HG02571 (cell line): ENCODE measurements around the gene KCNK1.

Experiments
- ATAC-seq: cut with Tn5 transposase; IDR thresholded peaks from one replicate; pipeline ENCODE4 v1.9.1; 2021; ENCODE audit warnings: mild to moderate bottlenecking, moderate library complexity; ENCODE audit not compliant: unreplicated experiment

The KCNK1 gene

GRCh38 chr1:233695901-233696300 is 82.0 kb downstream of the KCNK1 start:
- ATAC-seq: no peak

DNA sequence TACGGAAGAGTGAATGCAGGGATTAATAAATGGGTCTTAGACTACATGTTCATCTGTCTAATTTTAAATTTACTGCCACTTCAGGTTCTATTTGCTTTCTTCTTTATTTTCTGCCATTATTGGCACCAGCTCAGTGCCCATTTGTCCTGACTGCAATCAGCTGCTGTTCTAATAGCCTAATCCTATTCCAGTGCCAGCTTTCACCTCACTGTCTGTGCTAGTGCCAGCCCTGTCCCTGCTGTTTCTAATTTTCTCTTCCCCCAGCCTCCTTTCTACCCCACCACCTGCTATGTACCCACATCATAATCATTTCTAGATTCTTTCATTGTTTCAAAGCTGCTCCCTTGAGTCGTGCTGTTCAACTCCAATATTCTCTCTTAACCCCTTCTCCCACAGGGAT is 86.4 kb downstream of the KCNK1 start:
- ATAC-seq: no peak

GRCh38 chr1:233704170-233704897 is 90.4 kb downstream of the KCNK1 start:
- no peak for ATAC-seq

DNA sequence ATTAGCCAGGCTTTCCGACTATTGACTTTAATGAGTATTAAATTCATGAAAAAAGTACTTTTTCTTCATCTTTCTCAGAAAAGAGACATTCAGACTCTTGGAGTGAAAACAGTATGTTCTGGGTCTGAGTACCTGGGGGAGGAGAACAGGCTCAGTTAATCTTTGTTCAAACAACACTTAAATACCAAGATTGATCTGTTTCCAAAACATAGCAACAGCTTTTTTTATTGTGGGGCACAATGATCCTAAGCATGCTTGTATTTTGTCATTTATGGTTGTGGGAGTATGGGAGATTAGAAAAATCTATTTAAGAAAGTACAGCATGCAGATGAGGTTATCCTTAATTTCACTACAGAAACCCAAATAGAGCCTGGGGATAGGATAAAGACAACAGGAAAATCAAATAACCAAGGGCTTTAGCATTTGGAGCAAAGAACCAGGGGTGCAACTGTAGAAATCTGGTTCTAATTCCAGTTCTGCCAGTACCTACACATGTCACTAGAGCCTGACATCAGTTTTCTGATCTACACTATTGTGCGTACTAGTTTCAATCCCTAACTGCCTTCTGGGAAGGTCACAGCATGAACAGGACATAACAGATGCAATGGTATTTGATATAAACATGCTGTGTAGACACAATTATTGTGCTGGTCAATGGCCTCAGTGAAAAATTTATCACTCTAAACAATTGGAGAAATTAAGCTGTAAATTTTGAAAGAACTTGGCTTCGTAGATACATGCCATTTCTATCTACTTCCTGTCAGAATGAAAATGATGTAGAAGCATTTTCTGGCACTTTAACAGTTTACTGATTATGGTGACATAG is 91.2 kb downstream of the KCNK1 start:
- ATAC-seq: no peak

- no peak for ATAC-seq
These were observed 93.4 kb downstream of the KCNK1 start for GRCh38 chr1:233707153-233707879.

DNA sequence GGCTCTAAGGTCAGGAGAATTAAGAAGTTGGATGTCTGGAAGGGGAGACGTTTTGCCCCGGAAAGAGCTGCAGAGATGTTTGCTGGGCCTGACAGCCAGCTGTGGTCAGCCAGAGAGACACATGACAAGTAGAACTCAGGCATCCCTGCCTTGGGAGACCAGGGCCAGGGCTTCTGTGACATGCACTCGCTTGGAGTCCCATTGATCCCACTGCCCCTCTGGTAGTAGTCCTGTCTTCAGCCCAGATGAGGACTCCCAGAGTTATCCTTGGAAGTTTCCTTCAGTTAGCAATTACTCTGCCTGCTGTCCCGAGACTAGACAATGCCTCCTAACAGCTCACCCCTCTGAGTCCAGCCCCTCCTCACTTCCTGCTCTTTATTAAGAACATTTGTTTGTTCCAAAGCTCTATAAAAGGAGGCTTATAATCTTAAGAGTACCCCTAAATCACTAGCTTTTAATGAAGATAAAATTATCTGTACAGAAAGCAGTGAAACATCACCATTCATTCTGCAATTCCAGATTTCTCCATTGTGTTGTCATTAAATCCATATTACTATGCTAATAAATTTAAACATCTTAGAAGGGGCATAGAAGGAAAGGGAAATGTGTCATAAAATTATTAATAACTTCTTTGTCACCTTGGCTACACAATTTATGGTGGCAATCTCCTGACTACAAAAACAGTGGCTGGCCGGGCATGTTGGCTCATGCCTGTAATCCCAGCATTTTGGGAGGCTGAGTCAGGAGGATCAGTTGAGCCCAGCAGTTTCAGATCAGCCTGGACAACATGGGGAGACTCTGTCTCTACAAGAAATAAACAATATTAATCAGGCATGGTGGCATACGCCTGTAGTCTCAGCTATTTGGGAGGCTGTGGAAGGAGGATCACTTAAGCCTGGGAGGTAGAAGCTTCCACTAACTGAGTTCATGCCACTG is 94.2 kb downstream of the KCNK1 start:
- ATAC-seq: no peak

- no peak for ATAC-seq
These were observed 96.1 kb downstream of the KCNK1 start for GRCh38 chr1:233710031-233710430.

DNA sequence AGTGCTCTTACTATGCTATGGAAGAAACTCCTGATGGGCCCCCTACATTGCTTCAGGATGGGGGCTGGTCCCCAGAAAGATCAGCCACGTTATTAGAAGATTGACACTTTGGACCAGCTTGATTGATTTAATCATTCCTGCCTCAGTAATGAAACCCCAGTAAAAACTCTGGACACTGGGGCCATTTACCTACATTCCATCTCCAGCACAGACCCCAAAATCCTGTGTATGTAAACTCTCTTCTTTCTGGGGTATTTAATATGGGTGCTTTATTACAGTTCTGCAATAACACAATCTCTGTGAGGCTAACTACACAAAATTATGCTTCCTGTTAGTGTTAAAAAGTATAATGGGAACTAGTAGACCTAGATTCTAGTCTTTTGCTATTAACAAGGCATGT is 96.6 kb downstream of the KCNK1 start:
- ATAC-seq: no peak

- ATAC-seq: no peak
These were observed 100.8 kb downstream of the KCNK1 start for GRCh38 chr1:233714631-233715217.

DNA sequence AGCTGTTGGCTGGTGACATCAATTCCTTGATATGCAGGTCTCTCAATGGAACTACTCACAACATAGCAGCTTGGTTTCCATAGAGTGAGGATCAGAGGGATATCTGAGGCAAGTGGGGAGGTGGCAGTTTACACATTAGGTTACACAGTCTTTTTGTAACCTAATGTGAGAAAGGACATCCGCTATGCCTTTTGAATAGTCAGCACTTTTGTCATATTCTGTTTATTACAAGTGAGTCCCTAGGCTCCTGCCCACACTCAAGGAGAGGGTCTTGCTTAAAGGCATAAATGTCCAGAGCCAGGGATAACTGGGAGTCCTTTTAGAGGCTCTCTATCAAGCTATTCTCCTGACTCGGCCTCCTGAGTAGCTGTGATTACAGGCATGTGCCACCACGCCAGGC is 104.2 kb downstream of the KCNK1 start:
- no peak for ATAC-seq

DNA sequence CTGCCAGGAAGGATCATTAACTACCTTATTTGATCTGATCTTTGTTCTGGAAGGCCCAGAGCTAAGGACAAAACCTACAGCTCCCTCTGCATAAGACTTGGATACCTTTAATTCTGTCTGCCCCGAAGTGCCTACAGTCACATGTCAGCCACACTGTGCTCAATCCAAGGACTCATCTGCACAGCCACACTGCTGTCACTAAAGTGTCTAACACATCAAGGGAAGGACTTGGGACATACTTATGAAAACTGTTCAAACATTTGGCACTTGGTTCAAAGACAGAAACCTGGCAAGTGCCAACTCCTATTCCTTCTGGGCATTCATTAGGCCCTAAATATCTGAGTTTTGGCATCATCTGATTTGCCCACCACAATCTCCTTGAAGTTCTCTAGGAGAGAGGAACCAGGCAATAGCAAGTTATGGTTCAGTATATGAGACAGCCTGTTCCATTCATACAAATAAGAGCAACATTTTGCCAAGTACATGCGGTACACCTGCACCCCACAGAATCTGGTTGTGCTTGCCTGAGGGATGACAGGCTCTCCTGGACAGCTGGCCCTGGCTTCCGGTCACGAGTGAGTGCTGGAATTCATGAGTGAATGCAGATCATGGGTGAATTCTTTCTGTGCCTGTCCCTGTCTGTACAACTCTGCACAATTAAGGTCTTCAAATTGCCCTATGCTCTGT is 105.9 kb downstream of the KCNK1 start:
- ATAC-seq: no peak

- no peak for ATAC-seq
These were observed 107.2 kb downstream of the KCNK1 start for GRCh38 chr1:233721004-233721595.
